ENCODE results near the gene SAV1.

DNA sequence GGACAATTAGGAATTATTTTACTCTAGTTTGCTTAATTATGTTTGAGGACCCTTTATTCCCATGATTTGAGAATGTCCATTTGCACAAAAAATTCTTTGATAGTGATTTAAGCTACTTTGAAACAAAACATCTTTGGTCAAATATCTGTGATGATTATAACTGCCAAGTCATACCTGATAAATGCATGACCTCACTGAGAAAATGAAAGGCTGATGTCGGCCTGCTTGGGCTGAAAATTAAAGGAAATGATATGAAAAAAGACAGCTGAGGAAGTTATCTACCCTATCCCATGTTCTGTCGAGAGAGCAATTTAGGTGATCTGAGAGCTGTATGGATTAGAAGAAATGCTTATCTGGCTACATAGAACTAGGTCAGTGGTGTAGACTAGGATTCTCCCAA, 64.5 kb downstream of the SAV1 start:
- TF ChIP-seq ZNF274 (IDR thresholded peaks at IDR 0.05; ENCODE audit: low read depth, low read length) (no peak), YY1 (IDR thresholded peaks at IDR 0.05; ENCODE audit: insufficient read depth, insufficient read length) (no peak)
